Adrenal gland (tissue), 12 donors: ENCODE results near the gene MYL3. TPM values are rescaled to one million over a fixed set of nuclear protein-coding genes. Genes with fewer than 3 reads are reported as not detected.

Experiments
- DNase-seq, 7 donors: peaks; one replicate each; pipeline ENCODE4 v3.0.0-alpha.2; 2019 to 2020
- H3K27ac ChIP-seq, 5 donors: fragments of 200-600 bp; sonication (generic) in 4 of 5; 1 replicate in 3 of 5; 2 replicates in 2 of 5; pipeline versions ENCODE4 v1.5.1 to v1.8.0; 2016 to 2020; ENCODE audit warnings: mild to moderate bottlenecking in 1 of 5
- H3K27me3 ChIP-seq: fragments of 200-600 bp; 2 replicates; pipeline ENCODE4 v1.8.0; 2021
- H3K36me3 ChIP-seq, 2 donors: fragments of 200-600 bp; replicated peaks in 1 of 2; 1 replicate in 1 of 2; 2 replicates in 1 of 2; pipeline versions ENCODE4 v1.5.1 to v1.8.0; 2018 to 2022
- H3K4me1 ChIP-seq, 2 donors: fragments of 200-600 bp; replicated peaks in 1 of 2; 1 replicate in 1 of 2; 2 replicates in 1 of 2; pipeline versions ENCODE4 v1.5.1 to v1.8.0; 2018 to 2021
- H3K4me3 ChIP-seq, 4 donors: fragments of 200-600 bp; sonication (generic) in 3 of 4; one replicate each; pipeline ENCODE4 v1.5.1; 2016 to 2018
- H3K9me3 ChIP-seq, 3 donors: fragments of 200-600 bp; sonication (generic) in 1 of 3; replicated peaks in 1 of 3; 1 replicate in 2 of 3; 2 replicates in 1 of 3; pipeline versions ENCODE4 v1.5.1 to v1.8.0; 2016 to 2021
- CTCF ChIP-seq, 6 experiments: fragments of 450-650 bp in 4 of 6; fragments of 200-600 bp in 2 of 6; sonication (generic) in 1 of 6; IDR thresholded peaks; 1 replicate in 5 of 6; 2 replicates in 1 of 6; pipeline versions ENCODE4 v1.5.1 to v1.8.0; 2016 to 2021; ENCODE audit warnings: antibody characterized with exemption in 6 of 6, mild to moderate bottlenecking in 2 of 6, moderate library complexity in 1 of 6
- POLR2A ChIP-seq, 2 donors: fragments of 450-650 bp; IDR thresholded peaks; one replicate each; pipeline ENCODE4 v1.6.1; 2017; ENCODE audit warnings: antibody characterized with exemption in 2 of 2, mild to moderate bottlenecking in 2 of 2, moderate library complexity in 1 of 2
- WGBS, 4 donors: extraction: QIAGEN DNeasy Blood & Tissue Kit in 2 of 4; methylation state at CpG; one replicate each; pipeline versions ENCODE4 v1.1.5 to v1.1.7; 2013 to 2017; 5-methylcytosine and 5-hydroxymethylcytosine counted together
- intact Hi-C, 2 donors: fragments of 100-400 bp; cut with DNase I; formaldehyde crosslinking; loops; one replicate each; pipeline versions ENCODE4 v1.14.1 to v1.15.0; 2022 to 2023
- polyA plus RNA-seq, 3 donors: library from polyadenylated mRNA; stranded (reverse); fragments of 200-250 nt in 2 of 3; fragments of 350-450 nt in 1 of 3; fragmentation: Illumina TruSeq in 1 of 3; extraction: RNeasy Lipid Tissue Mini Kit (QIAGEN cat#74804) in 1 of 3; gene quantifications; one replicate each; pipeline ENCODE4 v1.2.3, GENCODE V29; 2013 to 2014
- total RNA-seq, 9 donors: library from RNA; depleted of rRNA in 4 of 9; stranded (reverse); fragments of >200 nt in 4 of 9; fragments of 120-200 nt in 1 of 9; fragmentation: NEBNext Ultra II Directional in 1 of 9; extraction: Animal tissue kit (Norgen Biotek cat#: 25700) in 1 of 9; gene quantifications; one replicate each; pipeline versions ENCODE4 v1.1.0 to v1.2.4, GENCODE V29; 2013 to 2023
- donor health status: healthy with polysubstance abuse.
- donor health status: Bipolar disorder and iron deficiency.
- donor health status: DM: yes; HTN: yes; CAD: no.
- donor health status: DM: no; HTN: no; CAD: no.
- donor health status: DM: no; HTN: no; CAD: no.
- donor health status: DM: yes; HTN: yes; CAD: no.

The MYL3 gene
- total and polyA plus RNA-seq, 12 donors, result 1.4 to 12.7 (median 4.6) TPM; not detected in 1

- Histone ChIP-seq H3K36me3 (no peaks in the 10 kb centered on the region), H3K27me3 (peaks cover 11% of the 10 kb centered on the region), H3K4me1 (peaks cover 0 to 5% of the 10 kb centered on the region in 2 donors), H3K27ac (peak overlapping the region in 2 of 5 donors; percentile 5 to 13), H3K4me3 (no peak overlapping the region), H3K9me3 (no peaks in the 10 kb centered on the region)
- TF ChIP-seq CTCF (IDR thresholded peaks at IDR 0.05) (no peak), POLR2A (IDR thresholded peaks at IDR 0.05) (no peak)
- DNase-seq, result peak in 1 of 7 donors; percentile 18
- intact Hi-C loops, result loop anchor here (5.0 kb wide), 2 partner anchors 37 to 197 kb away; partner anchors contain the start of genes MYL3 (in 1 of the 2) and TMIE (in 1 of the 2)
- WGBS, 4 donors, result 68 to 85% (median 79%) methylated on average over 12 to 22 of the region's 22 CpGs
Measured at GRCh38 chr3:46899151-46900006, 36.1 kb upstream of the MYL3 start.

GRCh38 chr3:46898321-46899150, 35.3 kb upstream of the MYL3 start:
- peak in 1 of 7 donors; percentile 8 for DNase-seq

GRCh38 chr3:46897829-46898320, 34.6 kb upstream of the MYL3 start:
- Histone ChIP-seq H3K27ac (no peak overlapping the region), H3K27me3 (peaks cover 11% of the 10 kb centered on the region), H3K36me3 (no peaks in the 10 kb centered on the region), H3K4me3 (no peak overlapping the region), H3K9me3 (no peaks in the 10 kb centered on the region), H3K4me1 (peaks cover under 1 to 8% of the 10 kb centered on the region in 2 donors)
- TF ChIP-seq POLR2A (IDR thresholded peaks at IDR 0.05), result no peak
- TF ChIP-seq CTCF (IDR thresholded peaks at IDR 0.05), result no peak
- intact Hi-C loops, result loop anchor here in 1 of 2 donors (5.0 kb wide), 1 partner anchor 196 kb away; the partner anchor contains the start of gene TMIE
- peak in 1 of 7 donors; percentile 8 for DNase-seq
- 66 to 78% (median 72%) methylated on average over 5 to 15 of the region's 15 CpGs for WGBS, 4 donors

More at GRCh38 chr3:46898321-46899150, 35.3 kb upstream of the MYL3 start:
- WGBS, 4 donors, result 17 to 38% (median 28%) methylated on average over 21 to 71 of the region's 71 CpGs
- Histone ChIP-seq H3K36me3 (no peaks in the 10 kb centered on the region), H3K9me3 (no peaks in the 10 kb centered on the region), H3K4me3 (no peak overlapping the region), H3K27ac (peak overlapping the region in 1 of 5 donors; percentile 3), H3K27me3 (peaks cover 11% of the 10 kb centered on the region), H3K4me1 (peaks cover 0 to 5% of the 10 kb centered on the region in 2 donors)
- intact Hi-C loops, result loop anchor here in 1 of 2 donors (5.0 kb wide), 1 partner anchor 196 kb away; the partner anchor contains the start of gene TMIE
- no peak for TF ChIP-seq POLR2A (IDR thresholded peaks at IDR 0.05)
- TF ChIP-seq CTCF (IDR thresholded peaks at IDR 0.05), result no peak
